IMR-90 (cell line): ENCODE results near the gene PDLIM4. TPM values are rescaled to one million over a fixed set of nuclear protein-coding genes. Genes with fewer than 3 reads are reported as not detected.

ENCODE experiments used
- ATAC-seq: fragments of 200-7000 bp; cut with Tn5 transposase; 2 replicates; pipeline ENCODE4 v1.9.1; 2020; ENCODE audit warnings: low read depth, mild to moderate bottlenecking, moderate library complexity
- BruUV-seq: library from RNA; stranded (reverse); fragments of 400-500 nt; replicated peaks from 2 replicates; lab custom pipeline; 2021; lab: Mats Ljungman, UMichigan
- CTCF ChIA-PET: fragments of 300-600 bp; formaldehyde crosslinking; extraction: SDS; loops from one replicate; lab custom pipeline; 2021; ENCODE audit warnings: antibody characterized with exemption; lab: Yijun Ruan, JAX
- POLR2A ChIA-PET: fragments of 300-600 bp; sonication (Branson Sonifier 250); formaldehyde crosslinking; loops from one replicate; lab custom pipeline; 2022; ENCODE audit warnings: antibody characterized with exemption; ENCODE audit not compliant: unreplicated experiment; lab: Charles Lee
- DNase-seq: peaks from one replicate; pipeline ENCODE4 v3.0.0; 2013
- H2AFZ ChIP-seq: replicated peaks from 2 replicates; pipeline ENCODE3; 2013; ENCODE audit warnings: low read length, mild to moderate bottlenecking; ENCODE audit not compliant: poor library complexity
- H2AK5ac ChIP-seq: 2 replicates; pipeline ENCODE4 v1.6.1; 2013; ENCODE audit warnings: low read depth, low read length, inconsistent platforms
- H2AK9ac ChIP-seq: replicated peaks from 2 replicates; pipeline ENCODE3; 2013; ENCODE audit warnings: mild to moderate bottlenecking, low read depth, low read length, moderate library complexity; ENCODE audit not compliant: poor library complexity
- H2BK120ac ChIP-seq: 2 replicates; pipeline ENCODE4 v1.6.1; 2013; ENCODE audit warnings: low read depth, low read length, inconsistent platforms
- H2BK15ac ChIP-seq: 3 replicates; pipeline ENCODE4 v1.6.1; 2013; ENCODE audit warnings: low read depth, low read length, inconsistent platforms
- H2BK20ac ChIP-seq: 2 replicates; pipeline ENCODE4 v1.6.1; 2013; ENCODE audit warnings: low read depth, mild to moderate bottlenecking, inconsistent platforms, low read length, moderate library complexity
- H2BK5ac ChIP-seq: 2 replicates; pipeline ENCODE4 v1.6.1; 2013; ENCODE audit warnings: mild to moderate bottlenecking, low read depth, low read length, inconsistent platforms; ENCODE audit not compliant: poor library complexity, severe bottlenecking
- H3K14ac ChIP-seq: replicated peaks from 2 replicates; pipeline ENCODE4 v1.6.1; 2013; ENCODE audit warnings: low read depth, low read length, inconsistent platforms
- H3K18ac ChIP-seq: 2 replicates; pipeline ENCODE4 v1.6.1; 2013; ENCODE audit warnings: low read depth, low read length, control low read depth
- H3K23ac ChIP-seq: 2 replicates; pipeline ENCODE4 v1.6.1; 2013; ENCODE audit warnings: low read depth, low read length, inconsistent platforms
- H3K27ac ChIP-seq: 2 replicates; pipeline ENCODE4 v1.5.1; 2013; ENCODE audit warnings: mild to moderate bottlenecking, control low read depth, low read length; ENCODE audit not compliant: insufficient read depth
- H3K27me3 ChIP-seq: 2 replicates; pipeline ENCODE4 v1.6.1; 2013; ENCODE audit warnings: low read length; ENCODE audit not compliant: control insufficient read depth, insufficient read depth
- H3K36me3 ChIP-seq: 2 replicates; pipeline ENCODE4 v1.6.1; 2013; ENCODE audit warnings: low read length, mixed read lengths; ENCODE audit not compliant: control insufficient read depth, insufficient read depth
- H3K4ac ChIP-seq: 2 replicates; pipeline ENCODE4 v1.6.1; 2013; ENCODE audit warnings: low read depth, low read length, inconsistent platforms
- H3K4me1 ChIP-seq: 2 replicates; pipeline ENCODE4 v1.6.1; 2013; ENCODE audit warnings: low read length, mixed read lengths; ENCODE audit not compliant: control insufficient read depth, insufficient read depth
- H3K4me2 ChIP-seq: 2 replicates; pipeline ENCODE4 v1.6.1; 2013; ENCODE audit warnings: low read depth, mild to moderate bottlenecking, control low read depth, low read length, moderate library complexity
- H3K4me3 ChIP-seq: 2 replicates; pipeline ENCODE4 v1.5.1; 2013; ENCODE audit warnings: low read depth, mild to moderate bottlenecking, control low read depth, low read length, moderate library complexity; ENCODE audit not compliant: insufficient read depth
- H3K56ac ChIP-seq: 2 replicates; pipeline ENCODE4 v1.6.1; 2013; ENCODE audit warnings: low read length, inconsistent platforms; ENCODE audit not compliant: insufficient read depth; ENCODE audit errors: extremely low read depth
- H3K79me1 ChIP-seq, 2 experiments: 2 replicates each; pipeline ENCODE4 v1.6.1; 2013; ENCODE audit warnings: low read length in 2 of 2, inconsistent platforms in 1 of 2, low read depth in 1 of 2
- H3K9ac ChIP-seq: 2 replicates; pipeline ENCODE4 v1.6.1; 2013; ENCODE audit warnings: low read depth, low read length, control low read depth
- H3K9me1 ChIP-seq: 2 replicates; pipeline ENCODE4 v1.6.1; 2013; ENCODE audit warnings: low read length, inconsistent platforms; ENCODE audit not compliant: insufficient read depth
- H3K9me3 ChIP-seq: 2 replicates; pipeline ENCODE4 v1.6.1; 2013; ENCODE audit warnings: low read length; ENCODE audit not compliant: control insufficient read depth, insufficient read depth
- H4K20me1 ChIP-seq: 2 replicates; pipeline ENCODE4 v1.6.1; 2013; ENCODE audit warnings: low read length, inconsistent platforms; ENCODE audit not compliant: insufficient read depth
- H4K5ac ChIP-seq: 2 replicates; pipeline ENCODE4 v1.6.1; 2013; ENCODE audit warnings: mild to moderate bottlenecking, low read depth, low read length, control low read depth
- H4K8ac ChIP-seq, 2 experiments: 2 replicates each; pipeline ENCODE4 v1.6.1; 2013; ENCODE audit warnings: low read depth in 2 of 2, low read length in 2 of 2, control low read depth in 1 of 2, inconsistent platforms in 1 of 2
- H4K91ac ChIP-seq: 2 replicates; pipeline ENCODE4 v1.6.1; 2013; ENCODE audit warnings: low read depth, low read length, inconsistent platforms; ENCODE audit not compliant: insufficient read depth
- BHLHE40 ChIP-seq: fragments of 150-350 bp; IDR thresholded peaks from 2 replicates; pipeline ENCODE4 v1.6.1; 2016; ENCODE audit warnings: mild to moderate bottlenecking, low read depth, low read length
- CEBPB ChIP-seq: IDR thresholded peaks from 2 replicates; pipeline ENCODE4 v1.6.1; 2012; ENCODE audit warnings: low read depth, low read length, improper control_type of control experiment
- CHD1 ChIP-seq: IDR thresholded peaks from 2 replicates; pipeline ENCODE4 v1.6.1; 2012; ENCODE audit warnings: low read depth, low read length, improper control_type of control experiment
- CTCF ChIP-seq: conservative IDR thresholded peaks from 2 replicates; pipeline ENCODE4 v1.5.1; 2012; ENCODE audit warnings: mild to moderate bottlenecking, low read depth, low read length, improper control_type of control experiment
- ELK1 ChIP-seq: fragments of 150-350 bp; IDR thresholded peaks from 2 replicates; pipeline ENCODE4 v1.6.1; 2016; ENCODE audit warnings: low read depth, mild to moderate bottlenecking, low read length, moderate library complexity, borderline replicate concordance
- FOS ChIP-seq: fragments of 150-350 bp; IDR thresholded peaks from 2 replicates; pipeline ENCODE4 v1.6.1; 2016; ENCODE audit warnings: low read depth, low read length
- MAFK ChIP-seq: IDR thresholded peaks from 2 replicates; pipeline ENCODE4 v1.6.1; 2012; ENCODE audit warnings: low read depth, low read length, improper control_type of control experiment
- MAZ ChIP-seq: IDR thresholded peaks from 2 replicates; pipeline ENCODE4 v1.6.1; 2012; ENCODE audit warnings: low read depth, mild to moderate bottlenecking, low read length, improper control_type of control experiment, moderate library complexity, borderline replicate concordance
- MXI1 ChIP-seq: IDR thresholded peaks from 2 replicates; pipeline ENCODE4 v1.6.1; 2012; ENCODE audit warnings: low read depth, mild to moderate bottlenecking, low read length, moderate library complexity, borderline replicate concordance
- POLR2A ChIP-seq: IDR thresholded peaks from 2 replicates; pipeline ENCODE4 v1.6.1; 2012; ENCODE audit warnings: mild to moderate bottlenecking, low read depth, low read length
- RAD21 ChIP-seq: IDR thresholded peaks from 2 replicates; pipeline ENCODE4 v1.6.1; 2012; ENCODE audit warnings: low read length, improper control_type of control experiment
- RCOR1 ChIP-seq: IDR thresholded peaks from 2 replicates; pipeline ENCODE4 v1.6.1; 2012; ENCODE audit warnings: mild to moderate bottlenecking, low read length, improper control_type of control experiment; ENCODE audit not compliant: insufficient replicate concordance
- RFX5 ChIP-seq: IDR thresholded peaks from 2 replicates; pipeline ENCODE4 v1.8.0; 2012; ENCODE audit warnings: low read depth, mild to moderate bottlenecking, low read length, moderate library complexity
- SMC3 ChIP-seq: fragments of 150-350 bp; IDR thresholded peaks from 2 replicates; pipeline ENCODE4 v1.6.1; 2016; ENCODE audit warnings: low read depth, mild to moderate bottlenecking, antibody characterized with exemption, low read length, moderate library complexity
- WGBS, 2 experiments: methylation state at CpG; one replicate each; pipeline versions ENCODE4 v1.1.5 to v1.1.7; 2013; ENCODE audit warnings: missing lambda C conversion rate in 2 of 2; ENCODE audit not compliant: insufficient read length in 1 of 2; ENCODE audit errors: extremely low coverage in 2 of 2; 5-methylcytosine and 5-hydroxymethylcytosine counted together
- dilution Hi-C: fragments of 300-500 bp; cut with HindIII; formaldehyde crosslinking; loops from one replicate; pipeline ENCODE4 v1.14.3; 2018; ENCODE audit warnings: low sequenced_read_pairs; ENCODE audit not compliant: unreplicated experiment
- in situ Hi-C: fragments of 300-500 bp; cut with MboI; formaldehyde crosslinking; loops from 3 replicates; pipeline ENCODE4 v1.14.3; 2019; ENCODE audit warnings: low sequenced_read_pairs, inconsistent platforms, mixed read lengths
- intact Hi-C: fragments of 100-400 bp; cut with micrococcal nuclease; formaldehyde crosslinking; loops from 2 replicates; pipeline ENCODE4 v1.10.0; 2022
- polyA plus RNA-seq, 3 experiments: library from polyadenylated mRNA; depleted of rRNA; stranded (reverse); fragments of >200 nt; gene quantifications; 2 replicates each; pipeline ENCODE4 v1.2.3, GENCODE V29; 2012; ENCODE audit warnings: low replicate concordance in 1 of 3
- total RNA-seq: library from RNA; depleted of rRNA; stranded (reverse); fragments of >200 nt; gene quantifications from 2 replicates; pipeline ENCODE4 v1.2.3, GENCODE V29; 2012
- TF ChIP-seq, protein P1 (sequence below): fragments of 150-350 bp; IDR thresholded peaks from 2 replicates; pipeline ENCODE4 v1.6.1; 2017; ENCODE audit warnings: mild to moderate bottlenecking, antibody characterized with exemption, low read length, low read depth

Gene PDLIM4
- total and polyA plus RNA-seq, 2 of the 4 experiments (the other 2 are of a cell fraction) = 61.1 to 214 TPM

DNA sequence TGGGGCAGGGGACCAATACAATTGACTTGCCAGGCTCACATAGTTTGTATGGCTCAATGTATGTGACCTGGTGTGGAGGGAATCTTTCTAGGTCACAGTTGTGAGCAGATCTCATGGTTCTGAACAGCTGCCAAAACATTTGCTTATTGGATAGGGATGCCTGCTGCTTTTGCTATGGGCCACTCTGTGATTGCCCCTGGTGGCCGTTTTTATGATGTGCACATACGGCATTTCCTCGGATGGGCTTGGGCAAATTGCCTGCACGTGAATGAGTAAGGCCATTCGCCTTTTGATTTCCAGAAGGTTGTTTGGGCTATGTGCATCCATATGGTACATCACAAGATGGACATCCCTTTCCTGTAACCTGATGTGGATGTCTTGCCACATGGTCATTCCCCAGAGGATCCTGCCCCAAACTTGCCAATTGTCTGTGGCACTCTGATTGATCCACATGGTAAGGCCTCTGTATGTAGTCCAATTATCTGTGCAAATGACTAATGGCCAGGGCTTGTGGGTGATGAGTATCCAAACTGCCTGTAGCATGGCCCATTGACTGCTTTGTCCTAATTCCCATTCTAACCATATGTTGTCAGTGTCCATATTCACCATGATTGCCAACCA lies 26.0 kb downstream of the PDLIM4 start:
- Histone ChIP-seq H3K23ac (no peak overlapping the region), H3K4ac (no peak overlapping the region), H3K79me1 (no peaks in the 10 kb centered on the region), H3K4me2 (no peak overlapping the region), H2AK9ac (no peak overlapping the region), H3K27ac (no peak overlapping the region), H3K27me3 (peaks cover 5% of the 10 kb centered on the region), H4K5ac (no peak overlapping the region), H4K20me1 (no peaks in the 10 kb centered on the region), H2BK20ac (no peak overlapping the region), H2AFZ (peak overlapping the region; percentile 8), H3K56ac (no peak overlapping the region; the same call in 1 of the 2 replicates), H3K9me3 (no peaks in the 10 kb centered on the region), H2BK120ac (no peak overlapping the region), H4K8ac (no peak overlapping the region), H3K36me3 (no peaks in the 10 kb centered on the region), H3K4me3 (no peak overlapping the region), H3K14ac (no peak overlapping the region), H2AK5ac (no peak overlapping the region), H3K18ac (no peak overlapping the region), H3K9ac (no peak overlapping the region), H4K91ac (no peak overlapping the region), H3K9me1 (peaks cover 3% of the 10 kb centered on the region; the same call in 1 of the 2 replicates), H2BK5ac (no peak overlapping the region), H2BK15ac (no peak overlapping the region), H3K4me1 (peaks cover 2% of the 10 kb centered on the region; the same call in 1 of the 2 replicates)
- no TSS peak for BruUV-seq
- intact Hi-C loops = no loop called here
- dilution Hi-C loops = no loop called here
- DNase-seq = peak; percentile 78
- peak; percentile 72 for ATAC-seq
- in situ Hi-C loops = no loop called here
- ChIA-PET POLR2A (no interaction called here), CTCF (interaction anchor here (0.6 to 1.5 kb wide), 2 partner anchors 10 to 46 kb away, joined by 4 read pairs; partner anchors contain the start of gene SLC22A4)
- 69% methylated on average over 2 of the region's 5 CpGs; no CpG with 5 or more reads in 1 of the 2 experiments for WGBS, 2 experiments
- TF ChIP-seq, protein P1, sequence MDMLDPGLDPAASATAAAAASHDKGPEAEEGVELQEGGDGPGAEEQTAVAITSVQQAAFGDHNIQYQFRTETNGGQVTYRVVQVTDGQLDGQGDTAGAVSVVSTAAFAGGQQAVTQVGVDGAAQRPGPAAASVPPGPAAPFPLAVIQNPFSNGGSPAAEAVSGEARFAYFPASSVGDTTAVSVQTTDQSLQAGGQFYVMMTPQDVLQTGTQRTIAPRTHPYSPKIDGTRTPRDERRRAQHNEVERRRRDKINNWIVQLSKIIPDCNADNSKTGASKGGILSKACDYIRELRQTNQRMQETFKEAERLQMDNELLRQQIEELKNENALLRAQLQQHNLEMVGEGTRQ = no peak
- TF ChIP-seq RAD21 (peak; percentile 56), POLR2A (no peak), ELK1 (no peak), CHD1 (no peak), SMC3 (0 out of 2 replicates have a peak, but pooled peaks have one; percentile 26), RCOR1 (no peak), CTCF (peak; percentile 63), MAZ (no peak), FOS (no peak), CEBPB (no peak), BHLHE40 (peak; percentile 93), RFX5 (no peak), MAFK (peak; percentile 40; the same call in 1 of the 2 replicates), MXI1 (no peak)
